8988T (cell line): ENCODE measurements around the gene NPAS2.

Experiments used
- DNase-seq: peaks from one replicate; pipeline ENCODE4 v3.0.0; 2011

Gene NPAS2

DNA sequence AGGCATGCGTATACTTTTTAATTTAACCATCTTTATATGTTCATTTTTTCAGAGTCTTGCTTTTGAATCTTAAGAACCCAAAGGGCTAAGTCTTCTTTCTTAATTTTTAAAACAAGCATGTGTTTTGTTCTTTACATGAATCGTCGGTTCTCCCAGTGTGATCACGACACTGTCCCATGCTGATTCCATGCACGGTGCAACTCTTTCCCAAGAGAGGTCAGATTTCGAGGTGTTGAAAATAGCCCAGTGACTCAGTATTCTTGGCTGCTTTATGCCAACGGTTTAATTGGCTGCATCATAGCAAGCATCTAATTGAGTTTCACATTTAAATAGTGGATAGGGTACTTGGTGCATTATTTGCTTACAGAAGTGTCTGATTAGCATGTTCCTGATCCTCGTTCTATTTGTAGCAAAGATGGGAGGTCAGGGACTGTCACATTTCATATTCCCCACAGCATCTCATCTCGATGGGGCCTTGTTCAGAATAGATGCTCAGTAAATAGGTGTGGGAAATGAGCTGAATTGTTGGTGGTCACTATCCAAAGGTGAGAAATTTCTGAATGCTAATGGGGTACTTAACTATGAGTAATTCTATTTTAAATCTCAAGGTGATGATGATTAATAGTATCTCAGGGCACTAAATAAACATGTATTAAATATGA is 2.8 kb downstream of the NPAS2 start:
- no peak for DNase-seq

DNA sequence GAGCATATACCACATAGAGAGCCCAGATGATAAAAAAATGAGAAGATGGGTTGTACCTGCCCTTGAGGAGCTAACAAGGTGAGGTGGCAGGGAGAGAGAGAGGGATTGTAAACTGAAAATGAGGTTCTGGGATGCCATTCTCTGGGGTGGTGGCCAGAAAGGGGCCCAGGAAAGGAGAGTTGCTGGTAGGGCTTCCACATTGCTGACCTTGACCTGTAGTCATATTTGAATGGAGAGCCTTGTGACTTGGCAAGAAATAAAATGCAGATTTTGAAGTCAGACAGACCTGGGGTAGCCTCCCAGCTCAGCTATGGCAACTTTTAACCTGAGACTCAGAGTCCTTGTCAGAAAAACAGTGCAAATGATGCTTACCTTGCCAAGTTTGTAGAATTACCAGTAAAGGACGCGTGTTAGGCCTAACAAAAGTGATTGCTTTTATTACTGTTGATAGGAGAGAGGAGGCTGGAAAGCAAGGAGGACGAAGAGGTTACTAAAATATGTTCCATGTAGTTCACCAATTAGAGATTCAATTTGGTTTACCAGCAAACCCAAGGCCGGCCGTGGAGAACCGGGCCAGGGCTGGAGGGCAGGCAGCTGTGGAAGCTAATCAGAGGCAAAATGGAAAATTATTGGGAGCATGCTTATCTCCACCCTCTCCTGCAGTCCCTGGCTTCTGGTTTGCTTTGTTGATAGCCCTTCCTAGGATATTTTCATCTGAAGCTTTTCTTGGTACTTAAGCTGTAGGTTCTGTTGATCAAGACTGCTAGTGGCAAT is 3.9 kb downstream of the NPAS2 start:
- no peak for DNase-seq

DNA sequence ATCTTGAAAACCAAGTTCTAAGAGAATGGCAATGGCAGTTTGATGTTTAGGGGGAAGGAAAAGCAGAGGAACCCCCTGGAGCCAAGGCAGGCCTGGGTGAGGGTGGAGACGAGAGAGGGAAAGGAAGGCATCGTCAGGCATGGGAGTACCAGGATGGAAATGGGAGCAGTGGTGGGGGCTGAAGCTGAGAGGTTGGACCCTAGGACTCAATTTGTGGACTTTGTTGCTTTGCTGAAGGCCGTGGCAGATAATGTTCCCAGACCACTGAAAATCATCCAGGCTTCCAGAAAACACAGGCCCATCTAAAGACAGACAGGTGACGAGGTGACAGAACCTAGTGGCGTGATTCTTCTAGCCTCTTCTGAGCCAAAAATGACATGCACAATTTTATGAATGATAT is 4.9 kb downstream of the NPAS2 start:
- DNase-seq: no peak

DNA sequence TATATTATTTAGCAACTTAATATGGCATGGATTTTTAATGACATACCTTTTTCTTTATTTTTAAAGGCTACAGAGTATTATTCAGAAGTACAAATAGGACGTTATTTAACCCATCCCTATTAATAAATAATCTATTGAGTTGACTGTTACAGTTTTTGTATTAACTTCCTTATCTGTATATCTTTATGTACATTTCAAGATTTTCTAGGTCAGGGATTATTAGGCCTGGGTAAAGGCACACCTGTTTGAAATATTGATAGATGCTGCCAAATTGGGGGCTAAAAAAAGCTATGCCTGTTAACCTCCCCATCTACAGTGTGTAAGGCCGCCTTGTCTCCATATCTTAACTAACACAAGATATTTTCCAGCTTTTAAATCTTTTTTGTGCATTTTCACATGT is 6.6 kb downstream of the NPAS2 start:
- no peak for DNase-seq

DNA sequence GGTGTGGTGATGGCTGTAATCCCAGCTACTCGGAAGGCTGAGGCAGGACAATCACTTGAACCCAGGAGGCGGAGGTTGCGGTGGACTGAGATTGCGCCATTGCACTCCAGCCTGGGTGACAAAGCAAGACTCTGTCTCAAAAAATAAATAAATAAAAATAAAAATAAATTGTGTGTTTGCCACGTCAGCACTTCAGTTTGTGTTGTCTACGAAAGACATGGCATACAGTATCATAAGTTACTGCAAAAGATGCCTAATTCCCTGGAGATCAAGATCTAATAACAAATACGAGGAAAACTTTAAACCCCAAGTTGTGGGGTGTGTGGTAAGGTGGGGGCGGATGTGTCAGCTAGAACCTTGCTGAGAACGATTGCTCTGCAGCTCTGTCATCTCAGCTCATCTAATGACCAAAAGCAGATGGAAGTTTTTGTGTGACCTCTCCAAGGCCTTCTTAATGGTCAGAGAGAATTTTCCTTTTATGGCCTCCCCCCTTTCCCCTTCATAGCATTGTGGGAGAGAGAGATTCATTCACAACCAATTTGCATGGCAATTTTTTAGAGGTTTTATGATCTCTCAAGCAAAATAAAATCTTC is 11.3 kb downstream of the NPAS2 start:
- no peak for DNase-seq

DNA sequence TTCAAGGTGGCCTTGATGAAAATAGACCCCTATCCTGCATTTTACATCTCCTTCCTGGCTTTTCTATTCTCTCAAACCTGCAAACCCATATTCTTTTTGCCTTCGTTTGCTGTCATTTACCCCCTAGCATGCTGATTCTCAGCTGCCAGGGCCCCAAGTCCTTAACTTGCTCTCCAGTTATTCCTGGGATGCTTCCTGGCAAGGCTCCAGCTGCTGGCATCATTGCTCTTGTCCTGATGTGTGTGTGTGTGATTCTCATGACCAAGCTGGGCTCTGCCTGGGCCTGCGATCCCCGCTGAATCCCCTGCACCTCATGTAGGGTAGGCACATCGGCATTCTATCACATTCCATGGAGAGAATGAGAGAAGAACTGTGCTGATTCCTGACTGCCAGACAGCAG is 11.9 kb downstream of the NPAS2 start:
- no peak for DNase-seq

DNA sequence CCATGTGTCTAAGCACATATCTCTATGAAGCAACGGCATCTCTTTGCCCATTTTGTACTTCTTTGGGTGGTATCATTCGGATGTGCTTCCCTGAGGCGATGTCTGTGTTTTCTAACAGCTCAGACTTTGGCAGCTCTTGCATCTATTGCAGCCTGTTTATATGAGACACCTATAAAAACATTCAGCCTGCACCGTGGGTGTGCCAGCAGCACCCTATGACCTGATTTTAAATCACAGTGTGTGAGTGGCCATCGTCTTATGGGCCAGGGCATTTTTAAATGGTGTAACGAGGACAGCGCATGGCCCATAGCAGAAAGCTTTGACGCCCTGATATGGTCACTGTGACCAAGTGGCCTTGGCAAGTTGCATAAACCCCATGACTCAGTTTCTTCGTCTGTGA is 12.9 kb downstream of the NPAS2 start:
- no peak for DNase-seq

DNA sequence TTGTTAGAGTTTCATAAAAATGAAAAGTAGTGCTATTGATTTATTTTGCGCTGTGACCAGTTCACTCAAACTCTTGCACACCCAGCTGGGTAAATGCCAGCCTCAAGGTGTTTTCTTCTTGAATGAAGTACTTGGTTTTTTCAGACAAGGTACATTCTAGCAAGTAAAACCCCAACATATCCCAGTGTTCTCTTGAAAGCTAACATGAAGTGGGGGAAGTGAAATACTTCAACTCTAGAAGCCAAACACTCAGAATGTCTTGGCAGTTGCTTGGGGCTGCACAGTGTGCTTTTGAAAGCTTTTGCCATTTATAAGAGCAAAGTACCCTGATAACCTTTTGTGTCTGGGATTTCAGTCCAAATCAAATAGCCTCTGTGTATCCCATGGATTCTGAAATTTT is 13.4 kb downstream of the NPAS2 start:
- no peak for DNase-seq

DNA sequence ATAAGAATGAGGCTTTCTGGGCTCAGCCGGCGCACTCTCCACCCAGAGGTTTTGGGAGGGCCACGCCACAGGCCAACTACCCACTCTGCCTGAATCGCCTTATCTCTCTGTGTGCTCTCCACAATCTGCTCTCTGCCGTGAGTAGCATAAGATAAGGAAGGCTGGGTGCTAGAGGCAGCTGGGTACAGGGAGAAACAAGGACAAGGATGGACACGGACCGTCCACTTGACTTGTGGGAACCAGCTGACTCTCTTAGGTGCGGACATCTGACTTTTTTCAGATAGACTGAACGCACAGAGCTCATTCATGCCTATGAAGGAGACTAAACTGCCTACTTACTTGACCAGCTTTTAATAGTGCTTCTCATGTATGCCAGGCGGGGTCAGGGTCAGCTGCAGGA is 14.3 kb downstream of the NPAS2 start:
- DNase-seq: no peak

DNA sequence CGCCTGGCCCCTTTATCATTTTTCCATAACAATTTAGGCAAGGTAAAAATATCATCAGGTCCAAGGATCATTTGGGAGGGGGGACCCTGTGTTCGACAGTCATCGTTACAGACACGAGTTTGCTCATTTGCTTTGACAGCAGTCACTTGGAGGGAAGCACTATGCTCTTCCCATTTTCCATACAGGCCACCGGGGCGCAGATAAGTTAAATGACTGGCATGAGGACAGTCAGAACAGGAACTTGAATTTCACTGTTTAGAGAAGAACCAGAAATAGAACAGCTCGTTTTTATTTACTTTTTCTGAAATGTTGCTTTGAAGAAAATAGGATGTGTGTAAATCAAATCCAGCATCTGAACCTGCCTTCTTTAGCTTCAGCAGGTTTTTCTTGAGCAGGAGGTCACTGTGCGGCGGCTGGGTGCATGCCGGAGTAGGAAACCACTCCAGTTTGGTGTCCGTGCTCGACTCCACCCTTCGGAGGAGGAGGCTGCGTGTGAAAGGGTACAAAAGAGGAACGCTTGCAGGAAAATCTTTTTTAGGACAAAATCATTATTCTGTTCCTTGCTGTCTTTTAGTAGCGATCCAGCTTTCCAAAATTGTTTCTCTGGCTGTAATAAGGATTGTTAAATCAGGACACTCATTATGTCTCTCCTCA is 15.2 kb downstream of the NPAS2 start:
- no peak for DNase-seq

DNA sequence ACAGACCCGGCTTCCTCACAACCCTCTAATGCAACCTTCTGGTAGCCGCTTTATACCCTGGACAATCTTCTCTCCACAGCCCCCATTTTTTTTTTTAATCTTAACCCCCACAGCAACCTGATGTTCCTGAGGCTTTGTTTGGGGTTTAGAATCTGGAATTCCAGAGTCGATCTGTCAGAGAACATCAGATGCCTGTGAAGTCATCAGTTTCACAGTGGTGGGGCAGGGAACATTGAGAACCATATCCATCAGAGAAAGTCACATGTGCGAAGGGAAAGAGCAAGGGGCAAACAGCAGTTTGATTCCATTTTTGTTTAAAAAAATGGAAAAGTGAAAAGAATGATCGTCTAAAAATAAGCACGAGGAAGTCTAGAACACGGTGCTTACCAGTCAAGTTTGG is 20.6 kb downstream of the NPAS2 start:
- DNase-seq: no peak

DNA sequence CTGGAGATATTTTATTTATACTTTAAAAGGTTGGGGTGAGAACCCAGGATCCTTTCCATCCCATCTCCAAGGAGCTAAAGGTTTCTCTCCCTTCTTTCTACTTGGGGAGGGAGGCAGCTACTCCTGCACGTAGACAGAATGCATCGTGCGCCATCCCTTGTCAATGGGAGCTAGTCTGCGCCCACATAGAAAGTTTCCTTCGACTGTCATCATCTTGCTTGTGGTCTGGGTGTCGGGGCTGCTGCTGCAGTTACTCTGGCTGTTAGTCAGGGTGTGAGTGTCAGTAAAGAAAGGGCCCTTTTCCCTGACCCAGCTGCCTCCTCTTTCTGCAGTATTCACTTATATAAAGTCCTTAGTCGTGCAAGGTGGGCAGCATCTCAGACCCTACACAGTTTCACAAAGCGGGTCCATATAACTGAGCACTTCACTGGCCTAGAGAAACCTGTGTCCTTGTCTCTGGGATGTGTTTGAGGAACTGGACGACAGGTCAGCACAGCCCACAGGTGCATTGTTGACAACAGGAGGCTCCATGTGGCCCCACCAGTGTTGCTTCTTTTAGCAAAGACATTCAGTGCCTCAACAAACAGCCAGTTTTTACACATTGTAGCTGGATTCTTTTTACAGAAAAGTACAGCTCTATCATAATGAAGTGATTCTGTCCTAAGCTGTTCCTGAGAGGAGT is 22.4 kb downstream of the NPAS2 start:
- no peak for DNase-seq

DNA sequence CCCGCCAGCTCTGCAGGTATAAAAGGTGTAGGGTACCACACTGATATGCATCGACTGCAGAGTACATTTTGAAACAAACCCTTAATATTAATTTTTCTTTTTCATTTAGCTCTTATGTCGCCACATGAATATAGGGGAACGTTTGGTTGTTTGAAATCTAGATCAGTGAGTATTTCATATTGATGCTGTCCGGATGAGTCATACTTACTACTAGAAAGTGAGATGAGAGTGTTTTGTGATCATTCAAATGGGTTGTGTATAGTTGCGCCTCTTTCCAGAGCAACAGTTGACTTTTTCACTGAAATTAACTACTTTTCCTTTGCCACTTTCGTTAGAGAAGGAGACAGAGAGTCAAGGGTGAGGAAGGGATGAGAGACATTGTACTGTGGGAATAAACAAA is 24.6 kb downstream of the NPAS2 start:
- DNase-seq: no peak

DNA sequence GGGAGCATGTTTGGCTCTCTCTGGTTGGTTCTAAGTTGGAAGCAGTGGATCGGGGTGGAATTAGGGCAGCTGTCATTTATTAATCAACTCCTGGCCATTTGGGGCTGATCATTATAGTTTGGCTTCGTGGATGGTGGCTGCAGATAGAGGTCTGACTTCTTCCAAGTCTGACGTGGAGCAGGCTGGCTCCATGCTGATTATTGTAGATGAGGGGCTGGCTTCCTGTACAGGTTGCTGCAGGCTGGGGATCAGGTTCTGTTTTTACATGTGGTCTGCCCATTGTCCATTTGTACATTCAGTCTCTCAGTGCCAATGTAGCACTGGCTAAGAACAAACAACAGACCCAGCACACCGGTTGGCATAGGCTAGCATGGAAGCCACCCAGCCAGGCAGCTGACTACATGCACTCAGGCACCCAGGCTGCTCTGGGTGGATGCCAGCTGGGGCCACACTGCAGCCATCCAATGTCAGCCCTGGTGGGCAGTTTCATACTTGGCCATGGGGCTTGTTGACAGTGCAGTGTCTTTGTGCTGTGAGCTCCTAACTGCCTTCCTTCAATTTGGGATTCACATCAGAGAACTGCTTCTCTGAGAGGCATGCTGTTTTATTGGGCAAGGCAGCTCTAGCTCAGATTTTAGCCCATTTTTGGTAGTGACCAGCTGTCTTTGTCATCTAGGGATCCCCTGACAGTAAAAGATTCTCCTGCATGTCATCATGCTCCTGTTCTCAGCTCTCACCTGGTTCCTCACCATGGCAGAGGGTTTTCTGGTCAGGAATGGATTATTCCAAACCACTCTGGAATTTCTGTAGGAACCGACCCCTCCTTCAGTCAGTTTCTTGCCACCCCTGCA is 25.4 kb downstream of the NPAS2 start:
- DNase-seq: no peak

DNA sequence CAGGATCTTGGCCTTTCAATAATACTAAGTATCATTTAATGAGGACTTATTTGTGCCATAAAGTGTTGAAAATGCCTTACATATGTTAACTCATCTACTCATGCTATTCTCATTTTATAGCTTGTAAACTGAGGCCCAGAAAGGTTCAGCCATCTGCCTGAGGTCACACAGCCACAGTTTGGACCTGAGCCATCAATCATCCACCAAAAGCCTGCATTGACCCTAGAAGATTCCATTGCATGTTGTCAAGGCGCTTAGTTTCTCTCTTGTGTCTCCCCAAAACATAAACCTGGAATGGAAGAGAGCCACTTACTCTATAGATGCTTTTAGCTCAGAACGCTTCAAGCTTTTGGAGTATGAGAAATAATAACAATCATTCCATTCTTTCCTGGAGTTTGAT is 26.8 kb downstream of the NPAS2 start:
- DNase-seq: no peak

DNA sequence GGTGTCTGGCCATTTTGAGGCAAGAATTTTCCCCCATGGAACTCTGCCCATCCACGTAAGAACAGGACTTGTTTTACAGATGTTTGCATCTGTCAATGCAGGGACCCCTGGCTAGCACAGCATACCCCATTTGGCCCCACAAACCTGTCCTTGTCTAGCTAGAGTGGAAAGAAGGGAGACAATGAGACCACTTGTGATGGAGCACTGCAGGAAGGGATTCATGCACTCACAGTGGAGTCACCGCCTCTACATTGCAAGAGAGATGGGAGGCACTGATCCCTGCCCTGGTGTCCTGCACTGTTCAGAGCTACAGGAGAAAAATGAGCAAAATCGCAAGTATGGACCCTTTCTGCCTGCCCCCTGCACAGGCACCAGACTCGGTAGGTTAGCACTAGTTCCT is 32.5 kb downstream of the NPAS2 start:
- no peak for DNase-seq

DNA sequence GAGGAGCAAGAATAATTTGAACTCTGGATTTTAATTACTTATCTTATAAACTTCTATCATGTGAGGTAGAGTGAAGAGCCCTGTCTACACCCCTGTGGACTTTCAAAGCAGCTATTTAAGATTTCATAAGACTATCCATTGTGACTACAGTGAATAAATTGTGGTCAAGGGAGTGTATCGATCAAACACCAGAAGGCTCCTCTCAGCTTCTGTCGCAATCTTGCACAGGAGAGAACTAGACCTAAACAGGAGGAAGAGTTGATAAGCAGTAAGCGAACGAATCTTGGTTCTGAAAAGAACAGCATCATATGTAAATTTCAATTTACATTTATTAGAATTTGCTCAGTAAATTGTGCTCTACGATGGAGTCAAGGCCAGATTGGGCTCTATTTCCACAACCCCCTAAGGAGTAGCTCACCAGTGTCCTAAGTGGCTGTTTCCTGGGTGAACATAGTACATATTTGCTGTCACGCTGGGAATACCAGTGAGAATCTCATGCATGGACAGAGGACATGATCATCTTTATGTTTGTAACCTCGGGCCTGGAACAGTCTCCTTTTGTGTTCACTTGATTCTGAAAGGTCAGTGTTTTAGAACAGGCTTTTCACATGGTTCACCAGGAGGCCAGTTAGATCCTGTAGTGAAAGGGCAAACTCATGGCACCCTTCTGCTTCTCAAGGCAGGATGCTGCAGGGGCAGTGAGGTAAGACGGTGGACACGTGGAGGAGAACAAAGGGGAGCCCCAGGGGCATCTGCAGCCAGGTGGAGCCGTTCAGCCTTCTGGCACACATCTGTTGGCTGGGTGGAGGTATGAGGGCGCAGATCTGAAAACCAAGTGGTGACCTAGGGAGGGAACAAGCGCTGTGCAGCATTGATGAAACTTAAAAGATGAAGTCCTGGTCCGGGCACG is 33.3 kb downstream of the NPAS2 start:
- DNase-seq: no peak

DNA sequence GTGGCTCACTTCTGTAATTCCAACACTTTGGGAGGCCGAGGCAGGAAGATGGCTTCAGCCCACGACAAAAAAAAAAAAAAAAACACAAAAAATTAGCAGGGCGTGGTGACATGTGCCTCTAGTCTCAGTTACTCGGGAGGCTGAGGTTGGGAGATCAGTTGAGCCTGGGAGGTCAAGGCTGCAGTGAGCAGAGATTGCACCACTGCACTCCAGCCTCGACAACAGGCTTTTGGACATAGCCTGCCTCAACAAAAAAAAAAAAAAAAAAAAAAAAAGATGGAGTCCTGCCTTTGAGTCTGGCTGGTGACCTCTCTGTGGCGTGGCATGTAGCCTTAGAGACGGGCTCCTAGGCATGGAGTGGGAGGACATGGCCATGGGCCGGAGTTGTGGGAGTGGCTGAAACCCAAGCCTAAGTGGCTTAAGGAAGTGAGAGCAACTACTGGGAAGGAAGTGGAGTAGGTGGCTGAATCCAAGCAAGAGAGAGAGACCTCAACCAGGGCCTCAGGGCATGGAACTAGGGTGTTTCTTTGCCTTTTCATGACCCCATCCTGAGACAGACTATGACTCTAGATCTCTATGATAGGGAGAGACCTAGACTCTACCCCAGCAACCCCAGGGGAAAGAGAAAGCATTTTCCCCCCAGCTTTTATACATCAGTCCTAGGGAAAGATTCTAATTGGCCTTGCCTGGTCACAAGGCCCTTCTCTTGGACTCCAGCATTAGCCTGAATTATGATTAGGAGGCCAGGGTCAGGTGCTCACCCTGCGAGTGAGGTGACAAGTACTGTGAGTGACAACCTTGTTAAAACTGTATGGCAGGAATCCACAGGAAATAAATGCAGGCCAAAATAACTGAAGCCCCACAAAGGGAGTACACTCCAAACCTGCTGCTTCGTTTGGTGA is 34.2 kb downstream of the NPAS2 start:
- DNase-seq: no peak

DNA sequence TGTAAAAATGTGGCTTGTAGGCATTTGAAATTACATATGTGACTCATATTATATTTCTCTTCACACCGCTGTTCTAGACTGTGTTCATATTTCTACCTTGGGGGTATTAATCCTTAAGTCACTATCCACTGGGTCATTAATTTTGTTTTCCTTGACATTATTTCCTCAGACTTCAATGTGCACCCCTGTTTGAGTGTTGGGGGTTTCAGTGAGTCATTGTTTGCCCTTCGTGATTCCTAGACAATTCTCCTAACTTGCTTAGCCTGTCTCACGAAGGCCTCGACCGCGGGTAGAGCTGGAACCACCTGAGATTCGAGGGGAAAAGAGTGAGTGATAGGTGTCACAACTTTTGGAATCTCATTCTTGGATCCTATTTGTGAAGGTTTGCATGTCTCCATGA is 35.1 kb downstream of the NPAS2 start:
- no peak for DNase-seq

DNA sequence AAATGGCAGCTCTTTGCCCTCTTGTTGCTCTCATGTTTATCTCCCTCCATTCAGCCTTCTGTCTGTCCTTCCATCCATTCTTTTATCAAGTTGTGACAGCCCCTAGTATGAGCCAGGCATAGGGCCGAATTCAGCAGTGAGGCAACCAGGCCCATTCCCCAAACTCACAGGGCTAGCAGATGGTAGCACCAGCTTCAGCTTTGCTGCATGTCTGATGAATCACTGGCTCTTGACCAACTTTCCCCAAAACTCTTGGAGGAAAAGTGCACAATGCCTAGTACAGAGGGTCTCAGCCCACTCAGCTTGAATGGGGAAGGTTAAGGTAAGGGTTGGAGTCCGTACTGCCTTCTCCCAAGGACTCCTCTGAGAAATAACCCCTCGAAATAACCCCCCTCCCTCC is 35.7 kb downstream of the NPAS2 start:
- no peak for DNase-seq
